SK-N-MC (cell line): ENCODE measurements around the gene TLX3.

Experiments
- EZH2 ChIP-seq: fragments of 200-600 bp; sonication (generic); IDR thresholded peaks from one replicate; pipeline ENCODE4 v1.6.1; 2017; ENCODE audit warnings: antibody characterized with exemption
- POLR2AphosphoS5 ChIP-seq: IDR thresholded peaks from 2 replicates; pipeline ENCODE4 v1.6.1; 2012; ENCODE audit warnings: mild to moderate bottlenecking, low read depth, low read length, borderline replicate concordance

DNA sequence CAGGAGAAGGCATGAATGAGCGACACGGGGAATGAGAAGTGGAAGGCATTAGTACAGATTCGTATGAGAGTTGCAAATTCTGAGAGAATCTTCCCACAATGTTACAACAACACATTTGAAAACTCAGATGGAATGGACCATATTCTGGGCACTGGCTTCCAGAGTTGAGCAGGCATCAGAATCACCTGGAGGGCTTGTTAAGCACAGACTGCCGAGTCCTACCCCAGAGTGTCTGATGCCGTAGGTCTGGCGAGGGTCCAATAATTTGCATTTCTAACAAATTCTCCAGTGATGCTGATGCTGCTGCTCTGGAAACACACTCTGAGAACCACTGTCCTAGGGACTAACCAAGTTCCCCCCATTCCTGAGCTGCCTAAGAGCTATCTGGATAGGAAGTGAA lies 2.9 kb upstream of the TLX3 start:
- no peak for TF ChIP-seq POLR2AphosphoS5
- TF ChIP-seq EZH2: no peak
